Cardiac fibroblast (primary cell): Measurements from ENCODE around the gene KASH5.

Experiments used
- DNase-seq, 2 donors: peaks; one replicate each; pipeline versions ENCODE4 v3.0.0 to v3.0.0-alpha.2; 2010; ENCODE audit warnings: low read depth in 2 of 2
- H3K4me3 ChIP-seq, 2 donors: replicated peaks in 1 of 2; 1 replicate in 1 of 2; 2 replicates in 1 of 2; pipeline ENCODE4 v1.5.1; 2011; ENCODE audit warnings: low read depth in 2 of 2, low read length in 2 of 2, mild to moderate bottlenecking in 2 of 2, moderate library complexity in 1 of 2
- TF ChIP-seq, protein P1 (sequence below): IDR thresholded peaks from one replicate; pipeline ENCODE4 v1.5.1; 2011; ENCODE audit warnings: low read depth, mild to moderate bottlenecking, low read length, inconsistent platforms

The KASH5 gene

DNA sequence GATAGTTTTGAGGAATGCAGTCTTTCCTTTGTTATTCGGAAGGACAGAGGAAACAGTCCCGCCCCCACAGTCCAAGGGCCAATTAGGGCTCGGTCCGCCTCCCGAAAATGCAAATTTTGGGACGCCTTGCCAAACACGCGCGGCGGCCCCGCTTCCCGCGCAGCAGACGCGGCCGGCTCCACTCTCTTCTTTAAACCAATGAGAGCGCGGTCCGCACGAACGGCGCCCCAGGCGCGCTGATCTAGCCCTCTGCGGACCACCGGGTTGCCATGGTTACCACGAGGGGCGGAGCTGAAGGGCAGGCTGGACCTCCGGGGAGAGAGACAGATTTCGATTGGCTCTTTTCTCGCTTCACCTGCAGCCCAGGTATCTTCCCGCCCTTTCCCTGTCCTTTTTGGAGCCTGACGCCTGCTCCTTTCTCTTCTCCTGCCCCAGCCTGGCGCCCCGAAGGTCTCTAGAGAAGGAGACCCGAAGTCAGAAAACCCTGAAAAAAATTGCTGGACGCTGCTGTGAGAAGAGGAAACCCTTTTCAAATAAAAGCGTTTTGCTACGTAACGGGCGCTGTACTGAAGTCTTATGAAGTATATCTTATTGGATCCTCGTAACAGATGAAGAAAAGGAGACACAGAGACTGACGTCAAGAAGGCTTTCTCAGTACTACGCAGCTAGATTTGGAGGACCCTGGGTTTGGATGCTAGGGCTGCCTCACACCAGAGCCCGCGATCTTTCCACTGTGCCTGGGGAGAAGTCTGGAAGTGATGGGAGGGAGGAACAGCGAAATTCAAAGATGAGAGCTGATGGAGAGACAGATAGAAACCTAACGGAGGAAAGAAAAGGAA, 33.2 kb downstream of the KASH5 start:
- peak; percentile 61 to 75 for DNase-seq
- TF ChIP-seq, protein P1, sequence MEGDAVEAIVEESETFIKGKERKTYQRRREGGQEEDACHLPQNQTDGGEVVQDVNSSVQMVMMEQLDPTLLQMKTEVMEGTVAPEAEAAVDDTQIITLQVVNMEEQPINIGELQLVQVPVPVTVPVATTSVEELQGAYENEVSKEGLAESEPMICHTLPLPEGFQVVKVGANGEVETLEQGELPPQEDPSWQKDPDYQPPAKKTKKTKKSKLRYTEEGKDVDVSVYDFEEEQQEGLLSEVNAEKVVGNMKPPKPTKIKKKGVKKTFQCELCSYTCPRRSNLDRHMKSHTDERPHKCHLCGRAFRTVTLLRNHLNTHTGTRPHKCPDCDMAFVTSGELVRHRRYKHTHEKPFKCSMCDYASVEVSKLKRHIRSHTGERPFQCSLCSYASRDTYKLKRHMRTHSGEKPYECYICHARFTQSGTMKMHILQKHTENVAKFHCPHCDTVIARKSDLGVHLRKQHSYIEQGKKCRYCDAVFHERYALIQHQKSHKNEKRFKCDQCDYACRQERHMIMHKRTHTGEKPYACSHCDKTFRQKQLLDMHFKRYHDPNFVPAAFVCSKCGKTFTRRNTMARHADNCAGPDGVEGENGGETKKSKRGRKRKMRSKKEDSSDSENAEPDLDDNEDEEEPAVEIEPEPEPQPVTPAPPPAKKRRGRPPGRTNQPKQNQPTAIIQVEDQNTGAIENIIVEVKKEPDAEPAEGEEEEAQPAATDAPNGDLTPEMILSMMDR, result no peak
- peak overlapping the region in 1 of 2 donors; percentile 30 for H3K4me3 ChIP-seq

DNA sequence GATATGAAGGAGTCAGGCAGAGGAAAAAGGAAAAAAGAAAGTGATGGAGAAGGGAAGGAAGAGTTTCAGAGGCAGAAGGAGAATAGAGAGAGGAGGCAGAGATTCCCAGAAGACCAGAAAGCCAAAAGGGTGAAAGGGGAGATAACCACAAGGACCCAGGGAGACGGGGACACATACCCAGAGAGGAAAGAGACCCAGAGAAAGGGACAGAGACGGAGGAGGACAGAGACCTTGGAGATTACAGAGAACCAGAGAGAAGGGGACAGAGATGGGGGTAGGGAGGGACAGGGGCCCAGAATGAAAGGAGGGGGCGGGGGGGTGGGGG, 33.8 kb downstream of the KASH5 start:
- H3K4me3 ChIP-seq, result no peak overlapping the region
- TF ChIP-seq, protein P1, result no peak

DNA sequence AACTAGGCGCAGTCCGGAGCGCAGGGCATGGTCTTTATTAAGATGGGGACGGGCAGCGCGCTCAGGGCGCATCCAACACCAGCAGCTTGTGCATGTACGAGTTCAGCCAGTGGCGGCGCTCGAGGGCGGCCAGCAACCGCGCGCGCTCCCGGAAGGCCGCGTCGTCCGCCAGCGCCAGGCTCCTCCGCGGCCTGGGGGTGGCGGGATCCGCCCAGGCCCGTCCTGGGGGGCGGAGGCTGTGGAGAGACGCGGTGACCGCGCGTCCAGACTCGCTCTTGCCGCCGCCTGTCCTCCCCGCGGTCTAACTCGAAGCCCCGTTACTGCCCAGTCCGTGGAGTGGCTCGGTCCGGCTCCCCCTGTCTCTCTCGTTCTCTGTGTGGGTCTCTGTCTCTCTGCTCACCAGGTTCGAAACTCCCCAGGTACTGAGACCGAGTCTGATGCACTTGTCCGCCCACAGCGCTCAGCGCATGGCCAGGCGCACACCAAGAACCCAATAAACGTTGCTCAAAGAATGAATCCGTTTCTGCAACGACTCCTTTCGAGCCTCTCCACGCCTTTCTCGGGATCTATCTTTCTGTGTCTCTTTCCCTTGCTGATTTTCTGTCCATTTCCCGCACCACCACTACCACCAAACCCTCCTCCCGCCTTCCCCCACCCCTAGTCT, 34.5 kb downstream of the KASH5 start:
- peak in 1 of 2 donors; percentile 50 for DNase-seq
- H3K4me3 ChIP-seq, result no peak overlapping the region
- TF ChIP-seq, protein P1, result peak; percentile 32

More for the DNA sequence above, 33.8 kb downstream of the KASH5 start:
- DNase-seq, result no peak

- DNase-seq, result no peak
- TF ChIP-seq, protein P1, result no peak
Observed at GRCh38 chr19:49423071-49423984, 35.3 kb downstream of the KASH5 start, which contains the start of gene PTH2. TSS of gene PTH2 (minus strand) at chr19:49423441. CDS start at chr19:49423339, 102 bp downstream.

GRCh38 chr19:49423985-49424303, 35.9 kb downstream of the KASH5 start:
- TF ChIP-seq, protein P1, result no peak
- H3K4me3 ChIP-seq, result no peak overlapping the region
- no peak for DNase-seq

More at GRCh38 chr19:49423071-49423984, 35.3 kb downstream of the KASH5 start, which contains the start of gene PTH2:
- no peak within 1 kb of the TSS for H3K4me3 ChIP-seq

- TF ChIP-seq, protein P1, result no peak
- DNase-seq, result no peak
- H3K4me3 ChIP-seq, result no peak within 1 kb of the TSS
Observed at GRCh38 chr19:49425178-49425577, 37.1 kb downstream of the KASH5 start, which contains the start of gene GFY. TSS of gene GFY (plus strand) at chr19:49425388. CDS start at chr19:49426431, 1,043 bp downstream.
